Left cardiac atrium (tissue), 4 donors: ENCODE results near the gene IQCE. TPM values are rescaled to one million over a fixed set of nuclear protein-coding genes. Genes with fewer than 3 reads are reported as not detected.

ENCODE experiments used
- ATAC-seq, 2 donors: fragments of 200-7000 bp; cut with Tn5 transposase; one replicate each; pipeline ENCODE4 v1.9.1; 2020; ENCODE audit warnings: mild to moderate bottlenecking in 2 of 2, moderate library complexity in 2 of 2
- DNase-seq: peaks from one replicate; pipeline ENCODE4 v3.0.0-alpha.2; 2020
- intact Hi-C, 2 donors: fragments of 100-400 bp; cut with DNase I; formaldehyde crosslinking; loops; one replicate each; pipeline versions ENCODE4 v1.14.1 to v1.15.1; 2022 to 2023
- total RNA-seq, 2 donors: library from RNA; stranded (reverse); fragmentation: NEBNext Ultra II Directional; extraction: Animal tissue kit (Norgen Biotek cat#: 25700); gene quantifications; one replicate each; pipeline ENCODE4 v1.2.1, GENCODE V29; 2021
- donor health status: DM: no; HTN: yes; CAD: no.
- donor health status: DM: no; HTN: yes; CAD: no; lungs with severe emphysema.
- donor health status: DM: yes; HTN: yes; CAD: no.
- donor health status: Dilated cardiomyopathy.

Gene IQCE
- total RNA-seq, 2 donors from 2014 or later, result 11.5 to 12.0 TPM

- intact Hi-C loops, result no loop called here
- DNase-seq (no peak), ATAC-seq (no peak)
These were observed 38.5 kb upstream of the IQCE start for GRCh38 chr7:2520131-2520760.

- ATAC-seq (no peak), DNase-seq (no peak)
- intact Hi-C loops, result no loop called here
These were observed 38.0 kb upstream of the IQCE start for GRCh38 chr7:2520761-2521290.

GRCh38 chr7:2521341-2521745, 37.4 kb upstream of the IQCE start:
- no peak for DNase-seq
- intact Hi-C loops, result no loop called here
- ATAC-seq, result no peak

- peak; percentile 1 to 2 for ATAC-seq
- intact Hi-C loops, result no loop called here
- peak; percentile 68 for DNase-seq
These were observed 36.7 kb upstream of the IQCE start for GRCh38 chr7:2521952-2522591.

- intact Hi-C loops, result no loop called here
- ATAC-seq (peak in 1 of 2 donors; percentile 0), DNase-seq (no peak)
These were observed 35.9 kb upstream of the IQCE start for GRCh38 chr7:2522780-2523433.

- ATAC-seq, result peak in 1 of 2 donors; percentile 2
- DNase-seq, result no peak
- intact Hi-C loops, result no loop called here
These were observed 35.3 kb upstream of the IQCE start for GRCh38 chr7:2523461-2523936.

GRCh38 chr7:2523941-2524807, 34.6 kb upstream of the IQCE start:
- intact Hi-C loops, result no loop called here
- ATAC-seq, result peak; percentile 17 to 32

GRCh38 chr7:2524808-2525657, 33.7 kb upstream of the IQCE start:
- intact Hi-C loops, result no loop called here
- DNase-seq, result no peak

More at GRCh38 chr7:2523941-2524807, 34.6 kb upstream of the IQCE start:
- peak; percentile 87 for DNase-seq

GRCh38 chr7:2525658-2526630, 32.8 kb upstream of the IQCE start:
- intact Hi-C loops, result no loop called here
- DNase-seq (no peak), ATAC-seq (no peak)

More at GRCh38 chr7:2524808-2525657, 33.7 kb upstream of the IQCE start:
- no peak for ATAC-seq

GRCh38 chr7:2526659-2527504, 31.9 kb upstream of the IQCE start:
- ATAC-seq, result no peak
- intact Hi-C loops, result no loop called here
- DNase-seq, result no peak

- no peak for ATAC-seq
- peak; percentile 57 for DNase-seq
- intact Hi-C loops, result no loop called here
These were observed 31.0 kb upstream of the IQCE start for GRCh38 chr7:2527505-2528467.

- intact Hi-C loops, result no loop called here
- ATAC-seq, result no peak
- DNase-seq, result peak; percentile 22
These were observed 30.2 kb upstream of the IQCE start for GRCh38 chr7:2528481-2529095.

GRCh38 chr7:2529161-2530070, 29.4 kb upstream of the IQCE start:
- DNase-seq (peak; percentile 75), ATAC-seq (peak; percentile 46 to 62)
- intact Hi-C loops, result no loop called here
